GM23248 (cell line): Measurements from ENCODE around the gene RBM47.
"Not testable (repeated sequence)": the region's sequence is repeated elsewhere in the genome, so short reads cannot be mapped to it uniquely, and the experiment has no call there.

Experiments used
- EZH2 ChIP-seq: fragments of 200-600 bp; sonication (generic); IDR thresholded peaks from 2 replicates; pipeline ENCODE4 v1.6.1; 2018; ENCODE audit warnings: antibody characterized with exemption, mild to moderate bottlenecking; ENCODE audit not compliant: insufficient read depth, poor library complexity, severe bottlenecking
- EZH2phosphoT487 ChIP-seq: fragments of 200-600 bp; sonication (generic); IDR thresholded peaks from 2 replicates; pipeline ENCODE4 v1.6.1; 2018; ENCODE audit warnings: antibody characterized with exemption, moderate library complexity, mild to moderate bottlenecking, low read depth; ENCODE audit not compliant: insufficient read depth

- TF ChIP-seq EZH2, EZH2phosphoT487: not testable (repeated sequence)
Observed at GRCh38 chr4:40561543-40562177, 68.0 kb downstream of the RBM47 start.
